GM19043 (cell line): Measurements from ENCODE around the gene NRN1.
"Not testable (repeated sequence)": the region's sequence is repeated elsewhere in the genome, so short reads cannot be mapped to it uniquely, and the experiment has no call there.

Experiments used
- ATAC-seq: cut with Tn5 transposase; IDR thresholded peaks from one replicate; pipeline ENCODE4 v1.9.1; 2021; ENCODE audit warnings: low read depth; ENCODE audit not compliant: unreplicated experiment

Gene NRN1, protein sequence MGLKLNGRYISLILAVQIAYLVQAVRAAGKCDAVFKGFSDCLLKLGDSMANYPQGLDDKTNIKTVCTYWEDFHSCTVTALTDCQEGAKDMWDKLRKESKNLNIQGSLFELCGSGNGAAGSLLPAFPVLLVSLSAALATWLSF

DNA sequence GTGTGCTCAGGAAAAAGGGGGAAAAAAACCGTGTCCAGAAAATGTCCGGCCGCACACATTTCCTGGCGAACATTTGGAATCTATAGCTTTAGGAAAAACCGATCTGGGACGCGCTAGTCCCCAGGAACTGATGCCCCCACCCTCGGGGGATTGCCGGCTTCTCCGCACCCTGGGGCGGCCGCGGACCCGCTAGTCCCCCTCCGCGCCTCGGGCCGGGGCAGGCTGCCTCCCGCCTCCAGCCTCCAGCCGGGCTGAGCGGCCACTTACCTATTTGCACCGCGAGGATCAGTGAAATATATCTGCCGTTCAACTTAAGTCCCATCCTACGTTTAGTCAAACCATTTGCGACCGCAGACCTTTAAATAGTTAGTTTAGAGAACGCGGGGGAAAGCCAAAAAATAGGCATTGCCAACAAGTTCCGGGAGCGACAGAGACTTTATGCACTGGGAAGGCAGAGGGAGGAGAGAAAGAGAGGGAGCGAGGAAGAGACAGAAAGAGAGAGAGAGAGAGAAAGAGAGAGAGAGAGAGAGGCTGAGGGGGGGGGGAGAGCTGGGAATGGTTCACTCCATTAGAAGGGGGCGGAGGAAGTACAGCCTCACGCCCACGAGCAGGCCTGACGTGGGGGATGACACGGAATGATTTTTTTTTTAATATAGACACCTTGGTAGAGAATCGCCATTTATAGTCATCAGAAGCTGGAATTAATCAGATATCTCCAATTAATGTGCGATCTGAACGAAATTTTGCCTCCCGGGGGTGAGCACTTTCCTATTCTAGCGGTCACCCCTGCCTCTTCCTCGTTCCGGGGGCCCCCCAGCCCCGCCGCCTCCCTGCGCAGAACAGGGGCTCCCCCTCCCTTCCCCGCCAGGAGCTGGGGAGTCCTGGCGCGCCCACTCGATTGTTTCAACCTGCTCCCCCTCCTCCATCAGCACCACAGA, at the start of gene NRN1:
NRN1 (minus strand) TSS at position 498 of the 938 bp plus-strand sequence; CDS start at position 322, 176 bp downstream.
- ATAC-seq = no peak

DNA sequence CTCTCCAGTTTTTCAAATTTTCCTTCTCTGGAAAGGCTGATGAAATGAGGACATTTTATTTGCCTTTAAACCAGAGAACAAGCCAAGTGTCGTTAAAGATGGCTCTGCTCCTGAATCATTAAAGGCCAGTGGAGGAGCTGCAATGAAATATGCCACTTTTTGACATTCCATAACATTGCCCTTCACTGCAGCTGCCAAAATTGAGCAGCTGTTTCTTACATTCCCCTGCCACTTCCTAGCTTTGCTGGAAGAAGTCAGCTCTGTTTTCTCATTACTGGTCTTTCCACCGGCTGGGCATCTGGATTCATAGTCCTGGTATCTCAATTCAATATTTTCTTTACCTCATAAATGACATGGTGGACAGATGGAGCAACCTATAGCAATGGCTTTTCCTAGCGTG, 45.5 kb upstream of the NRN1 start:
- no peak for ATAC-seq

DNA sequence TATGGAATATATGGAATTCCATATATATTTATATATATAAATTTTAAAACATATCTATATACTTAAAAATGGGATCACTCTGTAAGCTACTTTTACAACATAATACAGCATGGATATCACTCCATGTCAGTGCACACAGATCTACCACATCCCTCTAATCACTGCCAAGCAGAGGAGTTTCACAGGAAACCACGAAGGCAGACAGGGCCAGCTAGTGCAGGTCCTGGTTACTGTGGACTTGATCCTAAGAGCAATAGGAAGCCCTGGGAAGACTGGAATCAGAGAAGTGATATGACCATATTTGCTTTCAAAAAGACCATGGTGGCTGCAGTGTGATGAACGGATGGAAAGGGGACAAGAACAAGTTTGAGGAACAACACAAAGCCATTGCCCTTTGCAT, 40.0 kb upstream of the NRN1 start:
- no peak for ATAC-seq

DNA sequence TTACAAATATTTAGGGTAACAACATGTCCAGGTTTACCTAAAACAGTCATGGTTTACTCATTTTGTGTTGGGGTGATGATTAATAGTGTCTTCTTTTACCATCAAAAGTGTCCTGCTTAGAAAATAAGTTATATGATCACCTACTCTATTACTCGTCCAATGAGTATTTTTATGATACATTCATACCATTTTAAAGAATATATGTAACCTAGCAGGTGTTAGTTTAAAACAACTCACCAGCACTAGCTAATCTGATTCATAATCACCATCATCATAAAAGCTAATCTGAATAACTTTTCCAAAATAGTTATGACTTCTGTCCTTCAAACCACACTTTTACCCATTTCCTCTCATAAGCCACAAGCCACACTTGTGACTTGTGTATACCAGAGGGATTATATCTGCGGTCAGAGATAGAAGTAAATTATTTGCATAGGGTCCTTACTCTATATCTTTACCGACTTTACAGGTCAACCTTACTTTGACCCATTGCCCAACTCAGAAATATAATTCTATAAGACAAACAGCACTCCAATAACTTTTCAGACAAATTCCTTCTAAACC, 33.3 kb upstream of the NRN1 start:
- ATAC-seq = no peak

DNA sequence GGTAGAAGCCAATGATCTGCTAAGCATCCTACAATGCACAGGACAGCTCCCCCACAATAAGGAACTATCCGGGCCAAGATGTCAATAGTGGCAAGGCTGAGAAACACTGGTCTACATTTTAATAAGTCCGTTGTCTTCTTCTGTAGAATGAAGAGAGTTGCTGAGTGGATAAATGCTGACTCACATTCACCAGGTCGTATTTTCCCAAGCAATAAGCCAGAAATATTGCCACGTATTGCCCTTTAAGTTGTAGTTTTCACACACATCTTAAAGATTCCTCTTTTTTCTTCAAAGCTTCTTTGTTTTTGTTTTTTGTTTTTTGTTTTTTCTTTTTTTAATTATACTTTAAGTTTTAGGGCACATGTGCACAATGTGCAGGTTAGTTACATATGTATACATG, 30.5 kb upstream of the NRN1 start:
- ATAC-seq = no peak

DNA sequence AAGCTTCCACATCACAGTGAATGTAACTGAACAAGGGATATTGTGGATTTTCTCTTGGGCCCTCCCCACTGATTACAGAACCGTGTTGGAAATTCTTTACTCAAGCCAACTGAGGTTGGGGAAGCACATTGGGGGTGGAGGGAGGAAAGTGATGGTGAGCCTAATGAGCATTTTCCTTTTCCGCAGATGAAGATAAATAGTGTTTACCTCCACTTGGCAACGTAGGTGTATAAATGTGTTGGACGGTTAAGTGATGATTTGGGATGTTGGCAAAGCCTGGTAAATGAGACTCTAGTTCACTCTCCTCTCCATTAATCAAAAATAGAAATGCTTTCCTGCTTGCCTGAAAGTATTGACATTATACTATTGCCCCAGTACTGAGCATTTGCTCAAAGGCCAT, 27.1 kb upstream of the NRN1 start:
- ATAC-seq = no peak

DNA sequence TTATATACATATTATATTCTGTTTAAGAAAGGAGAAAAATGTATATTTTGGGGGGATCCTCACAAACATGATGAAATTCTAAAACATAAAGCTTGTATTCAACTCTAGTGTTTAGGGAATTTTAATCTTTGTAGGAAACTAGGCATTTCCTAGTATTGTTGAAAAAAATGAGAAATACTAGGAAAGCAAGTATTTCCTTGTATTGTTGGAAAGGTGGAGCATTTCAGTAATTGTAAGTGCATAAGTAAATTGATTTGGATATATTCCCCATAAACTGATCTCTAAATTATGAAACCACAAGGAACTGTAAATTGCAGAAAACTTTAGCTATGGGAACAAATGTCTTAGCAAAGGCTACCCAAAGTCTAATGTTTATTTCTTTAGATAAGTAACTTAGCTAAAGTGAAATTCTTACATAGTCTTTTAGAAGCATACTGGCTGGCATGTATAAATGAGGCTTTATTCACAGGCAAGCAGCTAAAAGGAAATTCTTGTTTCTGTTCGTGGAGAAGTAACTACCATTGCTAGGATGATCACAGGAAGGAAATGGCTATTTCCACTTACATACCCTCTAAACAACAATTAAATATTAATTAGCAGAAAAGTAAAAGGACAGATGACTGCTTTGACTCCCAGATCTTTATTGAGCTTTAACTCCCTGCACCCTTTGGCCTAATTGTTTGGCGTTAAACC, 19.9 kb upstream of the NRN1 start:
- no peak for ATAC-seq

DNA sequence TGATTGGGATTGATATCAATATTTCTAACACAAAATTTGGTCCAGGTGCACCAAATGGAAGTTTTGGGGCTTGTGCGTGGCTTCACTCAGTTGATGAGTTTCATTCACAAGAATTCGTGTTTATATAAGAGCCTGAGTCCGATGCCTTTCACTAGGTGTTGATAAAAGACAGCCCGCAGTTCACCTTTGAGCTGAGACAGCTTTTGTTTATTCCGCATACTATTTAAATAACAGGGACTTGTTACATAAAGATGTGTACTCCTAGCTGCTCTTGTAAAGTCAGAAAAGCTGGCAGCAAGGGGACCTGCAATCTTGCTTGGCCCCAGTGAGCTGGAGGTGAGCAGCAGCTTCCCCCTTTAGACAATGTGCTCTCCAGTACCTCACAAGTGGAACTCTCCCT, 19.0 kb upstream of the NRN1 start:
- no peak for ATAC-seq

DNA sequence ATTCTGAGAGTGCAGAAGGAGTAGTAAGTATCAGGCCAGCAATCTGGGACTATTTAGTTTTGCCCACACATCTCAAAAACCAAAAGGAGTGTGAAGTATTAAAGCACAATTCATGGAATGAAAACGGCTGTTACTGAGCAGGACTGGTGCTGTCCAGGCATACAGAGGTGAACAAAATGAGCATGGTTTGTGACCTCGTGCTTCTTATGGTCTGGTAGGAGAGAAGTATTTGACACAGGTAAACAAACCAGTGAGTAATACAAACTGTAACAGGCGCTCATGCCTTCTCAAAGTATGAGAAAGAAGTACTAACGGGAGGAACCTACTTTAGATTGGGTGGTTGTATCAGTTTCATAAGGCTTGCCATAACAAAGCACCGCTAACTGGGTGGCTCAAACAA, 17.5 kb upstream of the NRN1 start:
- no peak for ATAC-seq

DNA sequence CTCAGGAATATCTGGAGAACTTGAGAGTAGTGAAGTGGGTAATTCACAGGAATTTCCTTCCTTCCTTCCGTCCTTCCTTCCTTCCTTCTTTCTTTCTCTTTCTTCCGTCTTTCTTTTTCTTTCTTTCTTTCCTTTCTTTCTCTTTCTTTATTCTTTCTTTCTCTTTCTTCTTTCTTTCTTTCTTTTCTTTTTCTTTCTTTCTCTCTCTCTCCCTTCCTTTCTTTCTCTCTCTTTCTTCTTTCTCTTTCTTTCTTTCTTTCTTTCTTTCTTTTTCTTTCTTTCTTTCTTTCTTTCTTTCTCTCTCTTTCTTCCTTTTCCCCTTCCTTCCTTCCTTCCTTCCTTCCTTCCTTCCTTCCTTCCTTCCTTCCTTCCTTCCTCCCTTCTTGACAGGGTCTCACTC, 16.1 kb upstream of the NRN1 start:
- ATAC-seq = not testable (repeated sequence)

DNA sequence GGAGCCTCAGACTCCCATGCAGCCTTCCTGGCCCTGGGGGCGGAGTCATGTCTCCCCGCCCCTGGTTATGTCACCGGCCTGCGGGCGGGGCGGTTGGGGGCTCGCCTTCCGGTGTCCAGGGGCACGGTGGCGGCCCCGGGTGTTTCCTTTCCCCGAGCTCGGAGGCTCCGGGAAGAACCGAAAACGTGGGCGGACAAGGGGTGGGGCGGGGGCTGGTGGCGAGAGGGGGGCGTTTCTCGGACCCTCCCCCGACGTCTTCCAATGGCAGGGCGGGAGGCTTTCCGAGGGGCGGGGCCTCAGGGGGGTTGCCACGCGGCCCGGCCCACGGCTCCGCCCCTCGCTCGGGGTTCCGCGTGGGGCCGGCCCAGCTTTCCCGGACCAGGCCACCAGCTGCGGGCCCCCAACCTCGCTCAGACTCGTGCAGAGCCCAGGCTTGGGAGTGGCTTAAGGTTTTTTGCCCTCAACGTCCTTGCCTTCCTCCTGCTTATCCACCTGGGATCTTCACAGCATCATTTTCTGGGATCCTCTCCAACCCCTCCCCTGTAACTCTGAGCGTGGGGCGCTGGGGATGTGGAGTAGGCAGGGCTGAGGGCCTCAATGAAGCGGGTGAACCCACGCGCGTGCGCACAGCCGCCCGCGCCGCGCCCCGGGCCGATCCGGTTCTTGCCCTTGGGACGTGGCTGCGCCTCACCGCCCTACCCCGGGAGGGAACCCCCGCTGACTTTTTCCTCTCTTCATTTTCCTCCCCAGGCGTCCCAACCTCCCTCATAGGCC, 2.1 kb upstream of the NRN1 start:
- ATAC-seq = peak; percentile 66

DNA sequence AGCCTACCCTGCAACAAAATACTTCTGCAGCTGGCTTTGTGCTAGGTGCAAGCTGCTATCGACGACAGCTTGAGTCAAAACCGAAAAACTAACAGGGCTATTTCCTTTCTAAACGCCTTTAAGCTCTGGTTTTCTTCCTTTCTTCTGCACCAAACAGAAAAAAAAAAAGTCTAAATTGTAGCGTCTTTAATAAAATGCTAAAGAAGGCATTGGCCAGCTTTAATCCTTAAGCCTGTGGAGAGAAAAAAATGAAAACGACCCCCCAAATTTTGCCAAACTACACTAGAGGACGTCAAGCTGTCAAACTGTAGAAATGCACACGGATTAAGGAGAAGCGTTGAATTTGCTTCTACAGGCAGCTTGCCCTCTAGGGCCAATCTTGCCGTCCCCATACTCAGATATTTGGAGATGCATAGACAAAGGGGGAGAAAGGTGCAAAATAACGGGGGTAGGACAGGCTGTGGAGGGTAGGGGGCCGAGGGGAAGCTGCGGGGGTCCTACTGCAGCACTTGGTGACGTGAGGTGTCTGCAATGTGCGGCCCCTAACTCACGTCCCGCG, 1.4 kb upstream of the NRN1 start:
- no peak for ATAC-seq

DNA sequence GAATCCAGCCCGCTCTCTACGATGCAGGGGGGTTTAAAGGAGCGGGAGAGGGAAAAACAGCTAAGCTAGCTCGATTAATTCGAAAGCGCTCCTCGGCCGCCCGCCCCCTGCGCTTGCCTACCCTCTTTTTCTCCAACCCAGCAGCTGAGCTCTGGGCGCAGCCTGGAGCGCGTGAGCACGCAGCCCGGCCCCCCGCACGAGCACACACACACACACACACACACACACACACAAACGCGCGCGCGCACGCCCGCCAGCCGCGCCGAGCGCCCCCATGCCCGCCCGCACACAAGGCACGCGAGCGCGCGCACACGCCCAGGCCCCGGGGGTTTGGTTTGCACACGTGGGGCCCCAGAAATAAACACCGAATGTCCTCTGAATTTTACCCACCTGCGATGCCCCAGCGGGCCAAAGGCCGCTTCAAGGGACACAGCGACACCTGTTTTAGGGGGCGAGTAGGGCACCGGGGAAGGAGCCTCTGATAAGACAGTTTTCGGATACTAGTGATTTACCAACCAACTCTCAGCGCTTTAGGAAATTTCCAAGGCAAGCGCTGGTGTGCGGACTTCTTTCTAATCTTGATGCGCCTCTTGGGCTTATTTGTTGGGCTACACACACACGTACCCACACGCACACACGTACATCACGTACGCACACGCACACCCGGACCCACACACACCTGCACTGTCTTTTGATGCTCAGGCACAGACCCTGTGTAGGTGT, 802 bp upstream of the NRN1 start:
- no peak for ATAC-seq

DNA sequence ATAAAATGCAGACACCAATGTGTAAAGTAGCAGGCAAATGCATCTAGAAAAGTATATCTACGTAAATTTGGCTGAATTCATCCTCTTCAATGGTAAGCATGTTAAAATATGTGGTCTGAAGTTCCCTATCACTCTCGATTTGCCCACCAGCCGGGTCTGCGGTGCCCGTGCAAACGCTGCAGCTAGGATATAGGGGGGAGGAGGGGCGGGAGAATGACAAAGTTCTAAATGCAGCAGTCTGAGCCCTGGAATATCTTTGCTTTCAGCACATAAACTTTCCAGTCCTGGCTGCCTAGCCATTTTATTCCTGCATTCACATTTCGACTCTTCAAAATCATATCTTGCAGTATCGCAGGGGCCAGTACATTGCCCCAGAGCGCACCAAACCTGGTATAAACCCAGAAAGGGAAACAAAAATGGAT, 708 bp downstream of the NRN1 start:
- no peak for ATAC-seq

DNA sequence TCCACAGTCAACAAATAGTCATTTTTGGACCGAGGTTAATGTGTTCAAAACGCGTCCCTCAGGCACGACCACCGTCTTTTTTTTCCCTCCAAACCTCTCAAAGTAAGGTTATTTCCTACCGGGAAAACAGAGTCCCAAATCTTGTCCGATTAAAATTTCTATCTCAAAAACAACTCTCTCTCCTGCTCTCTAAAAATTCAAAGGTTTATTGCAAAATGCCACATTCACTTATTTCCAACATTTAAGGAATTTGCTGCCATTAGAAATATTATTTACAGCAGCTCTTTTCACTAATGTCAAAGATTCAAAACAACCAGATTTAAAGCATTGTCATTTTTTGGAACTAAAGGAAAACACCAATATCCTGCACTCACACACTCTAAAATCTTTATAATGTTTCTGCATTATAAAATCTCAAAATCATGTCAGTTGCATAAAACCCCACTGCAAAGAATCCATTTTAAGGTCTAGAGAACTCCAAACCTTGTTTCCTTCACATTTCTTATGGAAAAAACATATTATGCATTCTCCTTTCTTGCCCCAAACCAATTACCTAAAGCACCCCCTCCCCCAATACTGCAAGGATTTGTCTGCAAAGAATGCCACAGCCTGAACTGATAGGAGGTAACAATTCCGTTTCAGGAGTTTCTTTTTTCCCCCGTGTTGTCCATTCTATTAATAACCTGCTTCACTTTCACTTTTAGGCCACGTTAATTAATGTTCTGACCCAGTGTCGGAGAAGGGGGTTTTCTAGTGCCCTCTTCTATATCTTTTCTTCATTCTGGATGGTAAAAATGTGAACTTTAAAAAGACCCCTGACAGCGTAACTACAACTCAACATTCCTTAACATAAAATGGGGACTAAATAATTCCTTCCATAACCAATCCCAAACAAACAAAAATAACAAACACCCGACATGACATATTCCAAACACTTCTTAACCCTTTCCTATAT, 1.4 kb downstream of the NRN1 start:
- ATAC-seq = no peak

DNA sequence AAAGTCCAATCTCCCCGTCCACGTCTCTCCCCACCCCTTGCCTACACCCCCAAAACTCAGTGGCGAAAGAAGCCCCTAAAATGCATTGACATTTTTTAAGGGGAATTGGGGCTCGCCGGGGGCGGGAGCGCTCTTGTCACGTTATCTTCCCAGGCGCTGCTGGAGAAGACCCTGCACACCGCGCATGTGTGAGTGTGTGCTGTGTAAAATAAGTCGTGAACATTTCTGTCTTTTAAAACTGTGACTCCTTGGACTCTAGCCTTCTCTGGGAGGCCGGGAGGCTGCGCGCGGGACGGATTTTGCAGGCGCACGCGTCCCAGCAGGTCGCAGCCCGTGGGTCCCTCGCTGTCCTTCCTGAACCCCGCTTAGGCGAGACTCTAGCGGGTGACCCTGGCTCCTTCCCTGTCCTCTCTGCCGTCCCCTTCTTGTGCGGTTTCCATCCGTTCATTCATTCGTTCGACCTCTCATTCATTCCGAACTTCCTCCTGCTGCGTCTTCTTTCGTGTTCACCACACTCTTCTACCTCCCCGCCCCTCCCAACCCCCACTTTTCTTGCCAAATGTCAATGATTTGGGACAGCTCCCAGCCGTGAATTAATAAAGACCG, 2.2 kb downstream of the NRN1 start:
- no peak for ATAC-seq

DNA sequence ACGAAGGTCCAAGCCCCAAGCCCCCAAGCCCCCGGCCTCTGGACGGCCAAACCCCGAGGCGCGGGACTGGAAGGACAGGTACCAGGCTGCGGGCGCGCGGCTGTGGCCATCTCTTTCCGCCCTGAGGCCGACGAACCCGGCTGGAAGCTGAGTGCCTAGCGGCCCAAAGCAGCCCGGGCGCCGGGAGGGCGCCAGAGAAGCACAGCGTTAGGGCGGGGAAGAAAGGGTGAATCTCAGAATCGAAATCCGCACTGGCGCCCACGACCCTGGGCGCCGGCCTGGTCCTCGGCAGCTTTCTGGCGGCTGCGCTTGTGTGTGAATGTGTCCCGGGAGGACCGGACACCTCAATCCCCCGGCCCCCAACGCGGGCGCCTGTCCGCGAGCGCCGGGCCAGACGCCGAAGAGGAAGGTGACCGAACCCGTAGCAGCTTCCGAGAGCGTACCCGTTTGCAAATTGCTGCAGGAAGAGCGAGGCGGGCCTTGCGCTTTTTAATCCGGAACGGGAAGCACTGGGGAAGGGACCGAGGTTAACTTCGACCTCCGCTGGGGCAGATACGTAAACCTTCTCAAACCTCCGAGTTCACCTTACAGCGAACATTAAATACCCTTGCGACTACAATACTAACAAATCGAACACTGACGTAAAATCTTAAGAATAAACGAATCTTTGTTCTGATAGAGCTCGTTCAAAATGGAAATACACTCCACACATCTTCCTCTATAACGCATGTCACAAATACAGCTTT, 2.9 kb downstream of the NRN1 start:
- ATAC-seq = no peak
